Trophoblast cell (in vitro differentiated cells and primary cell): ENCODE data around the gene NBEAL2.
A peak's percentile ranks its signal among the peaks of the same experiment; 100 is the strongest.
"Not testable (repeated sequence)": the region's sequence is repeated elsewhere in the genome, so short reads cannot be mapped to it uniquely, and the experiment has no call there.

Experiments
- DNase-seq, 2 donors: peaks; one replicate each; pipeline ENCODE4 v3.0.0-alpha.2; 2016
- H2AFZ ChIP-seq: 2 replicates; pipeline ENCODE4 v1.6.1; 2013; ENCODE audit warnings: low read length, moderate library complexity, mild to moderate bottlenecking; ENCODE audit not compliant: insufficient read depth, poor library complexity
- H2AK5ac ChIP-seq: 2 replicates; pipeline ENCODE4 v1.6.1; 2013; ENCODE audit warnings: mild to moderate bottlenecking, low read length
- H2BK120ac ChIP-seq: 2 replicates; pipeline ENCODE4 v1.6.1; 2013; ENCODE audit warnings: low read length, mild to moderate bottlenecking, moderate library complexity; ENCODE audit not compliant: insufficient read depth, poor library complexity
- H2BK12ac ChIP-seq: 2 replicates; pipeline ENCODE4 v1.6.1; 2013; ENCODE audit warnings: mild to moderate bottlenecking, low read length, moderate library complexity
- H2BK5ac ChIP-seq: 2 replicates; pipeline ENCODE4 v1.6.1; 2013; ENCODE audit warnings: low read length, low read depth, moderate library complexity, mild to moderate bottlenecking; ENCODE audit not compliant: poor library complexity
- H3K14ac ChIP-seq: 2 replicates; pipeline ENCODE4 v1.6.1; 2013; ENCODE audit warnings: mild to moderate bottlenecking, low read length
- H3K18ac ChIP-seq: 2 replicates; pipeline ENCODE4 v1.6.1; 2013; ENCODE audit warnings: mild to moderate bottlenecking, low read length
- H3K23ac ChIP-seq: 2 replicates; pipeline ENCODE4 v1.6.1; 2013; ENCODE audit warnings: low read length
- H3K27ac ChIP-seq: 2 replicates; pipeline ENCODE4 v1.5.1; 2013; ENCODE audit warnings: low read depth, mild to moderate bottlenecking, inconsistent platforms, low read length, moderate library complexity
- H3K27me3 ChIP-seq: 2 replicates; pipeline ENCODE4 v1.6.1; 2013; ENCODE audit warnings: inconsistent platforms, mild to moderate bottlenecking, low read length, moderate library complexity; ENCODE audit not compliant: insufficient read depth
- H3K36me3 ChIP-seq, 2 experiments: 1 replicate in 1 of 2; 2 replicates in 1 of 2; pipeline ENCODE4 v1.6.1; 2013; ENCODE audit warnings: low read length in 2 of 2, mild to moderate bottlenecking in 2 of 2, moderate library complexity in 1 of 2; ENCODE audit not compliant: insufficient read depth in 2 of 2, control insufficient read depth in 1 of 2
- H3K4ac ChIP-seq: 2 replicates; pipeline ENCODE4 v1.6.1; 2013; ENCODE audit warnings: low read depth, mild to moderate bottlenecking, low read length, moderate library complexity
- H3K4me1 ChIP-seq, 2 experiments: 1 replicate in 1 of 2; 2 replicates in 1 of 2; pipeline ENCODE4 v1.6.1; 2013; ENCODE audit warnings: low read length in 2 of 2, mild to moderate bottlenecking in 2 of 2, moderate library complexity in 1 of 2; ENCODE audit not compliant: insufficient read depth in 2 of 2, control insufficient read depth in 1 of 2
- H3K4me2 ChIP-seq: 2 replicates; pipeline ENCODE4 v1.6.1; 2013; ENCODE audit warnings: inconsistent platforms, mild to moderate bottlenecking, low read length, moderate library complexity
- H3K4me3 ChIP-seq: 2 replicates; pipeline ENCODE4 v1.5.1; 2013; ENCODE audit warnings: mild to moderate bottlenecking, low read depth, low read length, inconsistent platforms
- H3K79me1 ChIP-seq: one replicate; pipeline ENCODE4 v1.6.1; 2013; ENCODE audit warnings: low read length
- H3K79me2 ChIP-seq: 2 replicates; pipeline ENCODE4 v1.6.1; 2013; ENCODE audit warnings: low read length, mild to moderate bottlenecking; ENCODE audit not compliant: control insufficient read depth, insufficient read depth, poor library complexity
- H3K9ac ChIP-seq: 2 replicates; pipeline ENCODE4 v1.6.1; 2013; ENCODE audit warnings: mild to moderate bottlenecking, low read length
- H3K9me3 ChIP-seq: 2 replicates; pipeline ENCODE4 v1.6.1; 2013; ENCODE audit warnings: low read depth, mild to moderate bottlenecking, control low read depth, inconsistent platforms, low read length; ENCODE audit not compliant: insufficient read depth
- H4K12ac ChIP-seq: 2 replicates; pipeline ENCODE4 v1.6.1; 2013; ENCODE audit warnings: low read depth, mild to moderate bottlenecking, low read length, moderate library complexity
- H4K8ac ChIP-seq: 2 replicates; pipeline ENCODE4 v1.6.1; 2013; ENCODE audit warnings: low read depth, mild to moderate bottlenecking, low read length, moderate library complexity
- H4K91ac ChIP-seq: one replicate; pipeline ENCODE4 v1.6.1; 2013; ENCODE audit warnings: low read depth, mild to moderate bottlenecking, low read length, moderate library complexity
- WGBS: extraction: QIAGEN DNeasy Blood & Tissue Kit; methylation state at CpG from one replicate; pipeline ENCODE4 v1.1.7; 2013; ENCODE audit warnings: missing lambda C conversion rate; ENCODE audit not compliant: insufficient read length, insufficient coverage; ENCODE audit errors: extremely low coverage; 5-methylcytosine and 5-hydroxymethylcytosine counted together

Gene NBEAL2

DNA sequence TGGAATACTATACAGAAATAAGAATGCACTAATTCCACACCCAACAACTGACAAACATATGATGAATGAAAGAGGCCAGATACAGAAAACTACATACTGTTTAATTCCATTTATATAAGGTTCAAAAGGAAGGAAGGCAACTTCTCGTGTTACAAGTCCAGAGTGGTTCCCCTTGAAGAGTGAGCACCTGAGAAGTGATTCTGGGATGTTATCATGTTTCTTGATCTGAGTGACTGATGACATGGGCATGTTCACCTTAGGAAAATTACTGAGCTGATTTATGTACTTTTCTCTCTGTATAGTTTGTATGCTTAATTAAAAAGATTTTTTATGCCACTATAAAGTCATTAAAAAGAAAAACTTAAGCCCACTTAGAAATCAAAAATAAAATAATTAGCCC lies 16.5 kb upstream of the NBEAL2 start:
- Histone ChIP-seq H3K4ac (no peak overlapping the region), H3K14ac (no peak overlapping the region), H3K18ac (no peak overlapping the region), H3K4me3 (no peak overlapping the region), H2BK12ac (no peak overlapping the region), H3K27ac (no peak overlapping the region), H3K4me2 (no peak overlapping the region), H3K23ac (no peak overlapping the region), H4K8ac (no peak overlapping the region), H3K9me3 (no peaks in the 10 kb centered on the region), H3K79me1 (peaks cover 15% of the 10 kb centered on the region), H2BK120ac (no peak overlapping the region), H4K12ac (no peak overlapping the region), H2AFZ (no peak overlapping the region), H3K4me1 (peaks cover 46 to 54% of the 10 kb centered on the region in 2 experiments), H4K91ac (no peak overlapping the region), H2AK5ac (no peak overlapping the region), H3K9ac (no peak overlapping the region), H3K79me2 (peaks cover 27% of the 10 kb centered on the region), H3K27me3 (no peaks in the 10 kb centered on the region), H3K36me3 (peaks cover 1 to 2% of the 10 kb centered on the region in 2 experiments), H2BK5ac (no peak overlapping the region)
- WGBS: no CpG with 5 or more reads among the region's 1 CpG
- peak in 1 of 2 donors; percentile 61 for DNase-seq

GRCh38 chr3:46964038-46964590 lies 15.4 kb upstream of the NBEAL2 start:
- not testable (repeated sequence) for DNase-seq, H2BK5ac ChIP-seq, H3K27ac ChIP-seq, H2BK12ac ChIP-seq, H2AFZ ChIP-seq, H3K27me3 ChIP-seq, H3K18ac ChIP-seq, H4K12ac ChIP-seq, H2BK120ac ChIP-seq, H3K9ac ChIP-seq, H3K36me3 ChIP-seq, H3K4me3 ChIP-seq, H3K4ac ChIP-seq, H4K8ac ChIP-seq, H3K14ac ChIP-seq, H3K23ac ChIP-seq, H2AK5ac ChIP-seq, H4K91ac ChIP-seq, H3K4me2 ChIP-seq, H3K9me3 ChIP-seq
- Histone ChIP-seq H3K79me1 (peaks cover 15% of the 10 kb centered on the region), H3K79me2 (peaks cover 26% of the 10 kb centered on the region), H3K4me1 (peaks cover 55 to 56% of the 10 kb centered on the region in 2 experiments)
- WGBS: no CpG with 5 or more reads among the region's 36 CpGs

GRCh38 chr3:46965151-46965550 lies 14.3 kb upstream of the NBEAL2 start:
- H2BK120ac ChIP-seq: no peak overlapping the region
- H3K14ac ChIP-seq: no peak overlapping the region
- peak in 1 of 2 donors; percentile 69 for DNase-seq
- H3K79me2 ChIP-seq: peaks cover 25% of the 10 kb centered on the region
- no peak overlapping the region for H3K9ac ChIP-seq
- H3K4me3 ChIP-seq: no peak overlapping the region
- peak overlapping the region; percentile 23 for H4K91ac ChIP-seq
- H3K4me1 ChIP-seq: peaks cover 51% of the 10 kb centered on the region in 2 experiments
- peak overlapping the region; percentile 22 for H3K18ac ChIP-seq
- peak overlapping the region; percentile 27 for H2BK12ac ChIP-seq
- no peaks in the 10 kb centered on the region for H3K27me3 ChIP-seq
- no peak overlapping the region for H4K8ac ChIP-seq
- H3K36me3 ChIP-seq: peaks cover 0 to 5% of the 10 kb centered on the region in 2 experiments
- H3K23ac ChIP-seq: no peak overlapping the region
- H4K12ac ChIP-seq: no peak overlapping the region
- peak overlapping the region; percentile 25 for H3K4me2 ChIP-seq
- H3K27ac ChIP-seq: peak overlapping the region; percentile 20
- peaks cover 13% of the 10 kb centered on the region for H3K79me1 ChIP-seq
- no peak overlapping the region for H2AFZ ChIP-seq
- H3K4ac ChIP-seq: no peak overlapping the region
- H2BK5ac ChIP-seq: no peak overlapping the region
- no peaks in the 10 kb centered on the region for H3K9me3 ChIP-seq
- no peak overlapping the region for H2AK5ac ChIP-seq
- WGBS: no CpG with 5 or more reads among the region's 6 CpGs

GRCh38 chr3:46966811-46967210 lies 12.7 kb upstream of the NBEAL2 start:
- peaks cover 0 to 5% of the 10 kb centered on the region in 2 experiments for H3K36me3 ChIP-seq
- H4K8ac ChIP-seq: peak overlapping the region; percentile 37
- H3K23ac ChIP-seq: no peak overlapping the region
- peaks cover 51 to 56% of the 10 kb centered on the region in 2 experiments for H3K4me1 ChIP-seq
- peaks cover 11% of the 10 kb centered on the region for H3K79me1 ChIP-seq
- H2BK12ac ChIP-seq: peak overlapping the region; percentile 47
- no peak overlapping the region for H2BK120ac ChIP-seq
- no CpG with 5 or more reads among the region's 5 CpGs for WGBS
- no peak overlapping the region for H3K4me3 ChIP-seq
- DNase-seq: peak; percentile 93 to 97
- peak overlapping the region; percentile 73 for H3K27ac ChIP-seq
- peak overlapping the region; percentile 72 for H3K14ac ChIP-seq
- H3K4ac ChIP-seq: peak overlapping the region; percentile 73
- no peak overlapping the region for H2AFZ ChIP-seq
- H2AK5ac ChIP-seq: no peak overlapping the region
- H2BK5ac ChIP-seq: peak overlapping the region; percentile 61
- peak overlapping the region; percentile 30 for H3K4me2 ChIP-seq
- peaks cover 23% of the 10 kb centered on the region for H3K79me2 ChIP-seq
- peak overlapping the region; percentile 86 for H3K18ac ChIP-seq
- H4K12ac ChIP-seq: no peak overlapping the region
- no peak overlapping the region for H4K91ac ChIP-seq
- H3K9ac ChIP-seq: no peak overlapping the region
- H3K9me3 ChIP-seq: no peaks in the 10 kb centered on the region
- H3K27me3 ChIP-seq: no peaks in the 10 kb centered on the region
